ENCODE results near the gene MTF1.

DNA sequence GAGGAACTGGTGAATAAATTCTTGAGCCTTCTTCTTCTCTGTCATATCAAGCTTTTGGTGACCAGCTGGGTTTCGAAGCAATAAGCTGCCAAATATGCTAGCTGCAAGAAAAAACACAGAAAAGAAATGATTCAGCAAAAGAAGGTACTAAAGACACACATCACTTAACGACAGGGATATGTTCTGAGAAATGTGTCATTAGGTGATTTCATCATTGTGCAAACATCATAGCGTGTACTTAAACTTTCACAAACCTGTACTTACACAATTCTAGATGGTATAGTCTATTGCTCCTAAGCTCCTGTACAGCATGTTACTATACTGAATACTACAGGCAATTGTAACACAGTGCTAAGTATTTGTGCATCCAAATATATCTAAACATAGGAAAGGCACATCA, 2.9 kb upstream of the MTF1 start:
- TF ChIP-seq EZH2phosphoT487 (IDR thresholded peaks at IDR 0.05; ENCODE audit: low read depth) (no peak), CTCF (IDR thresholded peaks at IDR 0.05; ENCODE audit: low read depth, low read length) (no peak)
